CD14-positive monocyte (primary cell): Measurements from ENCODE around the gene PILRA. TPM values are rescaled to one million over a fixed set of nuclear protein-coding genes. Genes with fewer than 3 reads are reported as not detected.

Experiments
- DNase-seq, 3 donors: peaks; one replicate each; pipeline ENCODE4 v3.0.0-alpha.2; 2011 to 2022
- H2AFZ ChIP-seq: 2 replicates; pipeline ENCODE4 v1.6.0; 2012; ENCODE audit warnings: mild to moderate bottlenecking, low read depth, low read length, inconsistent platforms; ENCODE audit not compliant: insufficient read depth, poor library complexity, severe bottlenecking
- H3K27ac ChIP-seq, 2 donors: 1 replicate in 1 of 2; 2 replicates in 1 of 2; pipeline ENCODE4 v1.5.1; 2012 to 2013; ENCODE audit warnings: low read length in 2 of 2, control low read depth in 1 of 2, inconsistent platforms in 1 of 2, low read depth in 1 of 2, mild to moderate bottlenecking in 1 of 2
- H3K27me3 ChIP-seq, 2 donors: one replicate each; pipeline versions ENCODE4 v1.6.0 to v1.6.1; 2011 to 2013; ENCODE audit warnings: low read length in 2 of 2; ENCODE audit not compliant: control insufficient read depth in 2 of 2, insufficient read depth in 2 of 2
- H3K36me3 ChIP-seq, 2 donors: replicated peaks in 1 of 2; 1 replicate in 1 of 2; 2 replicates in 1 of 2; pipeline versions ENCODE4 v1.5.1 to v1.6.1; 2012 to 2013; ENCODE audit warnings: low read length in 2 of 2, control low read depth in 1 of 2, inconsistent platforms in 1 of 2, mild to moderate bottlenecking in 1 of 2; ENCODE audit not compliant: insufficient read depth in 2 of 2, control insufficient read depth in 1 of 2
- H3K4me1 ChIP-seq, 2 donors: 1 replicate in 1 of 2; 2 replicates in 1 of 2; pipeline versions ENCODE4 v1.5.1 to v1.6.1; 2012 to 2013; ENCODE audit warnings: low read length in 2 of 2, control low read depth in 1 of 2, inconsistent platforms in 1 of 2, mild to moderate bottlenecking in 1 of 2, moderate library complexity in 1 of 2; ENCODE audit not compliant: insufficient read depth in 2 of 2, control insufficient read depth in 1 of 2
- H3K4me2 ChIP-seq: replicated peaks from 2 replicates; pipeline ENCODE3; 2012; ENCODE audit warnings: low read length, moderate library complexity, mild to moderate bottlenecking; ENCODE audit not compliant: poor library complexity, severe bottlenecking; ENCODE audit errors: extremely low read depth
- H3K4me3 ChIP-seq, 3 experiments: fragments of 200-600 bp in 1 of 3; sonication (generic) in 1 of 3; replicated peaks in 1 of 3; 1 replicate in 2 of 3; 2 replicates in 1 of 3; pipeline ENCODE4 v1.5.1; 2011 to 2013; ENCODE audit warnings: low read length in 3 of 3, mild to moderate bottlenecking in 3 of 3, control low read depth in 2 of 3, low read depth in 2 of 3, inconsistent platforms in 1 of 3, moderate library complexity in 1 of 3
- H3K79me2 ChIP-seq: 2 replicates; pipeline ENCODE4 v1.6.0; 2012; ENCODE audit warnings: mild to moderate bottlenecking, control low read depth, inconsistent platforms, low read length, moderate library complexity; ENCODE audit not compliant: insufficient read depth
- H3K9ac ChIP-seq: 2 replicates; pipeline ENCODE4 v1.6.0; 2017; ENCODE audit warnings: low read length, mild to moderate bottlenecking; ENCODE audit not compliant: insufficient read depth, poor library complexity, severe bottlenecking
- H3K9me3 ChIP-seq, 2 donors: replicated peaks in 1 of 2; 1 replicate in 1 of 2; 2 replicates in 1 of 2; pipeline versions ENCODE4 v1.5.1 to v1.6.1; 2012 to 2013; ENCODE audit warnings: low read length in 2 of 2, control low read depth in 1 of 2; ENCODE audit not compliant: control insufficient read depth in 1 of 2, insufficient read depth in 1 of 2
- H4K20me1 ChIP-seq: 2 replicates; pipeline ENCODE4 v1.6.0; 2012; ENCODE audit warnings: mild to moderate bottlenecking, low read length, control low read depth, moderate library complexity; ENCODE audit not compliant: insufficient read depth
- H3K27ac Mint-ChIP-seq, 7 donors: one replicate each; pipeline ENCODE4 v1.8.0; 2020; ENCODE audit warnings: mild to moderate bottlenecking in 7 of 7, mixed read lengths in 7 of 7, moderate library complexity in 6 of 7, inconsistent platforms in 2 of 7
- H3K27me3 Mint-ChIP-seq, 3 donors: one replicate each; pipeline ENCODE4 v1.8.0; 2021 to 2022; ENCODE audit warnings: low read depth in 3 of 3, mild to moderate bottlenecking in 3 of 3, mixed read lengths in 3 of 3, moderate library complexity in 3 of 3, inconsistent platforms in 1 of 3
- H3K36me3 Mint-ChIP-seq, 2 donors: one replicate each; pipeline ENCODE4 v1.8.0; 2020; ENCODE audit warnings: mixed read lengths in 2 of 2, inconsistent platforms in 1 of 2, mild to moderate bottlenecking in 1 of 2
- H3K4me1 Mint-ChIP-seq: one replicate; pipeline ENCODE4 v1.8.0; 2020; ENCODE audit warnings: mild to moderate bottlenecking, mixed read lengths
- H3K4me3 Mint-ChIP-seq, 2 donors: one replicate each; pipeline ENCODE4 v1.8.0; 2020; ENCODE audit warnings: mild to moderate bottlenecking in 2 of 2, mixed read lengths in 2 of 2, moderate library complexity in 1 of 2
- H3K9me3 Mint-ChIP-seq, 7 donors: one replicate each; pipeline ENCODE4 v1.8.0; 2020 to 2022; ENCODE audit warnings: mixed read lengths in 7 of 7, mild to moderate bottlenecking in 6 of 7, moderate library complexity in 6 of 7, inconsistent platforms in 2 of 7
- WGBS: methylation state at CpG from one replicate; pipeline ENCODE4 v1.1.5; 2013; ENCODE audit warnings: missing lambda C conversion rate; ENCODE audit not compliant: insufficient coverage; 5-methylcytosine and 5-hydroxymethylcytosine counted together
- intact Hi-C, 2 donors: fragments of 100-400 bp; cut with micrococcal nuclease; formaldehyde crosslinking; loops; one replicate each; pipeline versions ENCODE4 v1.15.0 to v1.15.1; 2023
- polyA plus RNA-seq, 3 donors: library from polyadenylated mRNA; depleted of rRNA in 1 of 3; unstranded in 2 of 3; stranded (reverse) in 1 of 3; fragments of 300-500 nt in 2 of 3; fragments of >200 nt in 1 of 3; fragmentation: Illumina TruSeq in 2 of 3; gene quantifications; 1 replicate in 2 of 3; 2 replicates in 1 of 3; pipeline ENCODE4 v1.2.3, GENCODE V29; 2012 to 2021
- TF ChIP-seq, protein P1 (sequence below): fragments of 200-600 bp; IDR thresholded peaks from one replicate; pipeline ENCODE4 v1.8.0; 2022; ENCODE audit warnings: antibody characterized with exemption, mild to moderate bottlenecking

The PILRA gene
- polyA plus RNA-seq, 3 donors = 316 to 491 (median 364) TPM

GRCh38 chr7:100366411-100367250, 6.7 kb upstream of the PILRA start:
- WGBS = 64% methylated on average over 15 of the region's 16 CpGs
- intact Hi-C loops = no loop called here
- H3K27me3 ChIP-seq = no peaks in the 10 kb centered on the region
- no peak for DNase-seq
- Mint-ChIP-seq H3K4me3 (peak overlapping the region; percentile 21 to 31), H3K27ac (peak overlapping the region; percentile 99 to 100 (median 99)), H3K36me3 (peaks cover 27 to 34% of the 10 kb centered on the region in 2 donors), H3K9me3 (no peaks in the 10 kb centered on the region), H3K4me1 (peaks cover 72% of the 10 kb centered on the region), H3K27me3 (peaks cover 0 to 5% (median 0%) of the 10 kb centered on the region in 3 donors)
- no peak overlapping the region for H2AFZ ChIP-seq
- no peaks in the 10 kb centered on the region for H4K20me1 ChIP-seq
- peak overlapping the region in 1 of 3 experiments; percentile 43 for H3K4me3 ChIP-seq
- H3K4me2 ChIP-seq = peak overlapping the region; percentile 7
- peak overlapping the region; percentile 48 for H3K9ac ChIP-seq
- H3K4me1 ChIP-seq = peaks cover 71 to 72% of the 10 kb centered on the region in 2 donors
- H3K36me3 ChIP-seq = peaks cover 10 to 23% of the 10 kb centered on the region in 2 donors
- TF ChIP-seq, protein P1, sequence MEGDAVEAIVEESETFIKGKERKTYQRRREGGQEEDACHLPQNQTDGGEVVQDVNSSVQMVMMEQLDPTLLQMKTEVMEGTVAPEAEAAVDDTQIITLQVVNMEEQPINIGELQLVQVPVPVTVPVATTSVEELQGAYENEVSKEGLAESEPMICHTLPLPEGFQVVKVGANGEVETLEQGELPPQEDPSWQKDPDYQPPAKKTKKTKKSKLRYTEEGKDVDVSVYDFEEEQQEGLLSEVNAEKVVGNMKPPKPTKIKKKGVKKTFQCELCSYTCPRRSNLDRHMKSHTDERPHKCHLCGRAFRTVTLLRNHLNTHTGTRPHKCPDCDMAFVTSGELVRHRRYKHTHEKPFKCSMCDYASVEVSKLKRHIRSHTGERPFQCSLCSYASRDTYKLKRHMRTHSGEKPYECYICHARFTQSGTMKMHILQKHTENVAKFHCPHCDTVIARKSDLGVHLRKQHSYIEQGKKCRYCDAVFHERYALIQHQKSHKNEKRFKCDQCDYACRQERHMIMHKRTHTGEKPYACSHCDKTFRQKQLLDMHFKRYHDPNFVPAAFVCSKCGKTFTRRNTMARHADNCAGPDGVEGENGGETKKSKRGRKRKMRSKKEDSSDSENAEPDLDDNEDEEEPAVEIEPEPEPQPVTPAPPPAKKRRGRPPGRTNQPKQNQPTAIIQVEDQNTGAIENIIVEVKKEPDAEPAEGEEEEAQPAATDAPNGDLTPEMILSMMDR = no peak
- peak overlapping the region; percentile 96 to 99 for H3K27ac ChIP-seq
- no peaks in the 10 kb centered on the region for H3K9me3 ChIP-seq
- H3K79me2 ChIP-seq = peaks cover 39% of the 10 kb centered on the region

DNA sequence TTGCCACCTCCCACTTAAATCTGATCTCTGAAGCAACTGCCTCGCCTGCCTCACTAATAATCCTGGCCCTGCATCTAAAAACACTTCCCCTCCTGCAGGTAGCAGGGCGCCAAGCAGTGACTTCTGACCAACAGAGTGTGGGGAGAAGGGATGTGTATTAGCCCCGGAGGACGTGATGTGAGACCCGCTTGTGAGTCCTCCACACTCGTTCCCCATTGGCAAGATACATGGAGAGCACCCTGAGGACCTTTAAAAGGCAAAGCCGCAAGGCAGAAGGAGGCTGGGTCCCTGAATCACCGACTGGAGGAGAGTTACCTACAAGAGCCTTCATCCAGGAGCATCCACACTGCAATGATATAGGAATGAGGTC, 6.1 kb upstream of the PILRA start:
- H3K4me3 ChIP-seq = peak overlapping the region in 1 of 3 experiments; percentile 43
- H3K4me1 ChIP-seq = peaks cover 76 to 78% of the 10 kb centered on the region in 2 donors
- Mint-ChIP-seq H3K4me3 (peak overlapping the region in 1 of 2 donors; percentile 47), H3K27ac (peak overlapping the region; percentile 99 to 100 (median 99)), H3K36me3 (peaks cover 22 to 28% of the 10 kb centered on the region in 2 donors), H3K4me1 (peaks cover 78% of the 10 kb centered on the region), H3K9me3 (no peaks in the 10 kb centered on the region), H3K27me3 (peaks cover 0 to 5% (median 0%) of the 10 kb centered on the region in 3 donors)
- H3K4me2 ChIP-seq = peak overlapping the region; percentile 29
- TF ChIP-seq, protein P1 = no peak
- intact Hi-C loops = no loop called here
- H3K79me2 ChIP-seq = peaks cover 42% of the 10 kb centered on the region
- WGBS = 89% methylated on average over 4 of the region's 8 CpGs
- H3K27me3 ChIP-seq = no peaks in the 10 kb centered on the region
- peaks cover 5 to 17% of the 10 kb centered on the region in 2 donors for H3K36me3 ChIP-seq
- H3K27ac ChIP-seq = peak overlapping the region; percentile 96 to 99
- no peak for DNase-seq
- H4K20me1 ChIP-seq = no peaks in the 10 kb centered on the region
- H3K9me3 ChIP-seq = no peaks in the 10 kb centered on the region
- H3K9ac ChIP-seq = no peak overlapping the region
- H2AFZ ChIP-seq = no peak overlapping the region
